Measurements from ENCODE around the gene FGD2. TPM values are rescaled to one million over a fixed set of nuclear protein-coding genes. Genes with fewer than 3 reads are reported as not detected.

The FGD2 gene
- total and polyA plus RNA-seq, 2 donors (not counting 3 experiments of a cell fraction or from before 2014, with no cell fraction given): not detected

- H3K27ac ChIP-seq (ENCODE audit: insufficient read depth, low read depth, low read length): no peak overlapping the region
- DNase-seq (ENCODE audit: low read depth, low spot score): no peak
These were observed 35.2 kb upstream of the FGD2 start for GRCh38 chr6:36969988-36970891.

More at GRCh38 chr6:36969988-36970891, 35.2 kb upstream of the FGD2 start:
- CTCF ChIA-PET: interaction anchor here (1.0 to 1.2 kb wide), 2 partner anchors 8 to 9 kb away, joined by 3 to 5 read pairs; no protein-coding TSS in a partner anchor
- POLR2A ChIA-PET: no interaction called here
- H3K9me3 ChIP-seq (replicated peaks; ENCODE audit: control insufficient read depth, insufficient read depth, low read length): no peaks in the 10 kb centered on the region
- no peak overlapping the region for H3K9ac ChIP-seq (replicated peaks; ENCODE audit: extremely low read depth, insufficient read depth, low read length)
- FAIRE-seq: no peak
- H3K79me2 ChIP-seq (ENCODE audit: control insufficient read depth, insufficient read depth, low read length): no peaks in the 10 kb centered on the region
- no peak overlapping the region for H3K4me2 ChIP-seq (ENCODE audit: insufficient read depth, low read length)
- no peak overlapping the region for H2AFZ ChIP-seq (ENCODE audit: low read depth, low read length)
- no peak overlapping the region for H3K4me3 ChIP-seq (replicated peaks in 1 of 3; ENCODE audit: insufficient read depth in 1 of 3, low read depth in 1 of 3, low read length in 3 of 3)
- intact Hi-C loops (cut with micrococcal nuclease) (no loop called here), dilution Hi-C loops (cut with MboI; ENCODE audit: extremely low pct_ligation_motif_present, low sequenced_read_pairs) (no loop called here)
- peaks cover 29 to 70% of the 10 kb centered on the region in 2 experiments for H3K36me3 ChIP-seq (ENCODE audit: control insufficient read depth in 2 of 2, extremely low read depth in 1 of 2, insufficient read depth in 2 of 2, low read length in 2 of 2)
- H3K27me3 ChIP-seq (ENCODE audit: control insufficient read depth in 2 of 2, insufficient read depth in 2 of 2, low read length in 2 of 2): no peaks in the 10 kb centered on the region
- H3K4me1 ChIP-seq (ENCODE audit: control insufficient read depth, extremely low read depth, insufficient read depth, low read length): no peaks in the 10 kb centered on the region
- BruUV-seq (replicated peaks): no TSS peak
- TF ChIP-seq JUN (IDR thresholded peaks at IDR 0.05; ENCODE audit: borderline replicate concordance, insufficient read depth, insufficient read length, low read depth) (no peak), MYC (IDR thresholded peaks at IDR 0.05; ENCODE audit: low read depth, low read length) (no peak), POLR2A (IDR thresholded peaks at IDR 0.05; ENCODE audit: low read depth, low read length) (no peak), EZH2 (IDR thresholded peaks at IDR 0.05; ENCODE audit: borderline replicate concordance, low read depth, low read length, severe bottlenecking) (no peak), CTCF (IDR thresholded peaks at IDR 0.05; ENCODE audit: extremely low read depth in 1 of 2, insufficient read depth in 1 of 2, low read depth in 1 of 2, low read length in 2 of 2) (no peak), FOS (IDR thresholded peaks at IDR 0.05; ENCODE audit: borderline replicate concordance, insufficient read depth, low read length) (no peak), MAX (IDR thresholded peaks at IDR 0.05; ENCODE audit: insufficient read depth, insufficient read length) (no peak), POLR2AphosphoS5 (IDR thresholded peaks at IDR 0.05; ENCODE audit: insufficient read depth, low read depth, low read length) (no peak), GATA2 (IDR thresholded peaks at IDR 0.05; ENCODE audit: insufficient read depth, insufficient read length, low read depth, low read length) (no peak)
- no peaks in the 10 kb centered on the region for H4K20me1 ChIP-seq (replicated peaks; ENCODE audit: control insufficient read depth, extremely low read depth, insufficient read depth, low read length)
- no peaks in the 10 kb centered on the region for H3K9me1 ChIP-seq (replicated peaks; ENCODE audit: control insufficient read depth, extremely low read depth, insufficient read depth, low read length)

Measured in endothelial cell of umbilical vein (primary cell).